Measurements from ENCODE around the gene WASL. TPM values are rescaled to one million over a fixed set of nuclear protein-coding genes. Genes with fewer than 3 reads are reported as not detected.

Gene WASL
- total and polyA plus RNA-seq, 10 of the 15 experiments (the other 5 are each of a cell fraction or from before 2014, with no cell fraction given) = 2.0 to 6.4 (median 3.5) TPM

- no TSS peak for BruUV-seq (replicated peaks)
- Histone ChIP-seq H3K4me3 (no peak overlapping the region), H3K9me3 (replicated peaks; ENCODE audit: control insufficient read depth, insufficient read depth, low read length) (no peaks in the 10 kb centered on the region), H3K4me1 (ENCODE audit: control insufficient read depth, insufficient read depth, low read length) (peaks cover 5% of the 10 kb centered on the region), H3K27ac (ENCODE audit: control insufficient read depth, insufficient read depth) (no peak overlapping the region; the same call in 1 of the 2 replicates), H4K20me1 (ENCODE audit: control insufficient read depth, insufficient read depth) (no peaks in the 10 kb centered on the region), H3K4me2 (ENCODE audit: control insufficient read depth, insufficient read depth) (peak overlapping the region; percentile 12; the same call in 1 of the 2 replicates), H3K27me3 (replicated peaks in 1 of 2; ENCODE audit: control insufficient read depth in 2 of 2, insufficient read depth in 2 of 2, low read length in 1 of 2) (no peaks in the 10 kb centered on the region), H3K79me2 (ENCODE audit: control insufficient read depth, insufficient read depth, low read length) (peaks cover 20% of the 10 kb centered on the region), H3K9ac (ENCODE audit: control insufficient read depth, insufficient read depth, low read length) (no peak overlapping the region), H3K36me3 (ENCODE audit: control insufficient read depth in 2 of 2, insufficient read depth in 2 of 2, low read length in 1 of 2) (peaks cover 2% of the 10 kb centered on the region in 2 experiments; a peak in 3 of 4 replicates), H2AFZ (ENCODE audit: control insufficient read depth, low read depth, low read length) (no peak overlapping the region)
- ChIA-PET RAD21 (ENCODE audit: unreplicated experiment) (interaction anchor here (0.7 to 0.8 kb wide), 2 partner anchors 36 to 160 kb away, joined by 3 read pairs; partner anchors contain the start of gene WASL), SMC1A (ENCODE audit: uncharacterized antibody, unreplicated experiment) (no interaction called here), CTCF (interaction anchor here (0.6 kb wide), 1 partner anchor 20 kb away, joined by 3 read pairs; no protein-coding TSS in a partner anchor), POLR2A (no interaction called here)
- DNase-seq (ENCODE audit: low read depth, low spot score) = no peak
- TF ChIP-seq SPI1 (IDR thresholded peaks at IDR 0.05; ENCODE audit: borderline replicate concordance, insufficient read depth, low read depth, low read length) = peak; percentile 56
- TF ChIP-seq ASH2L (IDR thresholded peaks at IDR 0.05; ENCODE audit: borderline replicate concordance, low read depth) = no peak
- TF ChIP-seq ATF2 (IDR thresholded peaks at IDR 0.05; ENCODE audit: low read length) = peak; percentile 24; the same call in 1 of the 2 replicates
- TF ChIP-seq RUNX3 (IDR thresholded peaks at IDR 0.05; ENCODE audit: low read length) = peak; percentile 56
- TF ChIP-seq KAT2A (conservative IDR thresholded peaks at IDR 0.05; ENCODE audit: control insufficient read depth, low read depth, low read length) = no peak
- no peak for FAIRE-seq
- intact Hi-C loops (cut with micrococcal nuclease; ENCODE audit: unreplicated experiment) = no loop called here
- ATAC-seq = peak; percentile 64
- 0% methylated on average over 1 of the region's 1 CpG for WGBS (ENCODE audit: insufficient coverage, insufficient replicate concordance, low lambda C conversion rate, missing lambda C conversion rate)
- in situ Hi-C loops (cut with MboI) = no loop called here
These were observed 36.2 kb downstream of the WASL start for GRCh38 chr7:123712619-123713018.

- H3K4me3 ChIP-seq = no peak overlapping the region
- no peaks in the 10 kb centered on the region for H4K20me1 ChIP-seq (ENCODE audit: control insufficient read depth, insufficient read depth)
- H3K36me3 ChIP-seq (ENCODE audit: control insufficient read depth in 2 of 2, insufficient read depth in 2 of 2, low read length in 1 of 2) = peaks cover 0 to 2% of the 10 kb centered on the region in 2 experiments; a peak in 3 of 4 replicates
- ATAC-seq (peak; percentile 53), DNase-seq (ENCODE audit: low read depth, low spot score) (no peak), FAIRE-seq (peak; percentile 35)
- H3K4me1 ChIP-seq (ENCODE audit: control insufficient read depth, insufficient read depth, low read length) = peaks cover 5% of the 10 kb centered on the region
- in situ Hi-C loops (cut with MboI) = no loop called here
- H3K9ac ChIP-seq (ENCODE audit: control insufficient read depth, insufficient read depth, low read length) = no peak overlapping the region
- RAD21 ChIA-PET (ENCODE audit: unreplicated experiment) = interaction anchor here (0.8 kb wide), 1 partner anchor 160 kb away, joined by 3 read pairs; no protein-coding TSS in a partner anchor
- intact Hi-C loops (cut with micrococcal nuclease; ENCODE audit: unreplicated experiment) = no loop called here
- H3K27ac ChIP-seq (ENCODE audit: control insufficient read depth, insufficient read depth) = no peak overlapping the region
- no peak overlapping the region for H2AFZ ChIP-seq (ENCODE audit: control insufficient read depth, low read depth, low read length)
- CTCF ChIA-PET = no interaction called here
- TF ChIP-seq SMC3 (IDR thresholded peaks at IDR 0.05; ENCODE audit: borderline replicate concordance, low read length) (no peak), MYB (IDR thresholded peaks at IDR 0.05; ENCODE audit: borderline replicate concordance, low read depth, low read length) (no peak), GABPA (IDR thresholded peaks at IDR 0.05; ENCODE audit: low read depth) (no peak), TBL1XR1 (IDR thresholded peaks at IDR 0.05; ENCODE audit: low read depth, low read length) (no peak), EED (IDR thresholded peaks at IDR 0.05; ENCODE audit: low read depth) (peak; percentile 42; the same call in 1 of the 2 replicates), RUNX3 (IDR thresholded peaks at IDR 0.05; ENCODE audit: low read length) (peak; percentile 13; the same call in 1 of the 2 replicates), LARP7 (IDR thresholded peaks at IDR 0.05) (no peak)
- H3K9me3 ChIP-seq (replicated peaks; ENCODE audit: control insufficient read depth, insufficient read depth, low read length) = no peaks in the 10 kb centered on the region
- SMC1A ChIA-PET (ENCODE audit: uncharacterized antibody, unreplicated experiment) = no interaction called here
- no peaks in the 10 kb centered on the region for H3K27me3 ChIP-seq (replicated peaks in 1 of 2; ENCODE audit: control insufficient read depth in 2 of 2, insufficient read depth in 2 of 2, low read length in 1 of 2)
- no peak overlapping the region for H3K4me2 ChIP-seq (ENCODE audit: control insufficient read depth, insufficient read depth)
- no TSS peak for BruUV-seq (replicated peaks)
- peaks cover 17% of the 10 kb centered on the region for H3K79me2 ChIP-seq (ENCODE audit: control insufficient read depth, insufficient read depth, low read length)
- POLR2A ChIA-PET = no interaction called here
These were observed 36.9 kb downstream of the WASL start for GRCh38 chr7:123711832-123712293.
